ENCODE data around the gene FAM24B. TPM values are rescaled to one million over a fixed set of nuclear protein-coding genes. Genes with fewer than 3 reads are reported as not detected.

FAM24B gene
- polyA plus RNA-seq, 1 of the 3 experiments (the other 2 are of a cell fraction): 8.8 TPM

DNA sequence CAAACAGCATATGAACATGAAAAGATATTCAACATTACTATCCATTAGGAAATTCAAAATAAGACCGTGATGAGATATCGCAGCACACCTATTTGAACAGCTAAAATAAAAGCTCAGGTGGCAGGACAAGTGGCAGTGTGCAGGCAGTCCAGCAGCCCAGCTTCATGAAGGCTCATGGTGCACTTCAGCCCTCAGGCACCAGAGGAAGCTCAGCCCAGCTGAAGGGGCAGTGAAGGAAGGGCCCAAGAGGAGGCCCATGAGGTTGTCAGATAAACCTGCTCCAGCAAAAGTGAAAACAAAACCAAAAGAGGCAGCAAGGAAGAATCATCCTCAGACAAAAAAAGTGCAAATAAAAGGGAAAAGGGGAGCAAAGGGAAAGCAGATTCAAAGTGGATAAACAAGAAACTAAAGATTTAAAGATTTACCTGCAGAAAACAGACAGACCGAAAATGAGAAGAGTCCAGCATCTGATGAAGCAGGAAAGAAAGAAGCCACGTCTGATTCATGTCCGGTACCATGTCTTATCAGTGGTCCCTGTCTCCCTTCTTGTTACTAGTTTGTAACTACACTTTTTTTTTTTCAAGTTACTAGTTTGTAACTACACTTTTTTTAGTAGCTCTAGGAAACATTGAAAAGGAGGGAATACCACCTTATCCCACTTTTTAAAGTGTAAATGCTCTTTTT is 15.0 kb upstream of the FAM24B start:
- H3K9me2 ChIP-seq: no peaks in the 10 kb centered on the region
- no peaks in the 10 kb centered on the region for H3K9me3 ChIP-seq
- no peak overlapping the region for H3K4me3 ChIP-seq (ENCODE audit: low read depth in 2 of 2, low read length in 1 of 2)
- H2AFZ ChIP-seq (ENCODE audit: low read depth): no peak overlapping the region
- no peaks in the 10 kb centered on the region for H3K79me2 ChIP-seq (ENCODE audit: insufficient read depth)
- TF ChIP-seq, protein P1, sequence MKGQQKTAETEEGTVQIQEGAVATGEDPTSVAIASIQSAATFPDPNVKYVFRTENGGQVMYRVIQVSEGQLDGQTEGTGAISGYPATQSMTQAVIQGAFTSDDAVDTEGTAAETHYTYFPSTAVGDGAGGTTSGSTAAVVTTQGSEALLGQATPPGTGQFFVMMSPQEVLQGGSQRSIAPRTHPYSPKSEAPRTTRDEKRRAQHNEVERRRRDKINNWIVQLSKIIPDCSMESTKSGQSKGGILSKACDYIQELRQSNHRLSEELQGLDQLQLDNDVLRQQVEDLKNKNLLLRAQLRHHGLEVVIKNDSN (IDR thresholded peaks at IDR 0.05; ENCODE audit: borderline replicate concordance, low read depth): no peak
- TF ChIP-seq EP300 (IDR thresholded peaks at IDR 0.05; ENCODE audit: borderline replicate concordance in 1 of 2, low read depth in 1 of 2, low read length in 1 of 2) (no peak), FOXJ3 (CRISPR knock-in tag; IDR thresholded peaks at IDR 0.05) (no peak), RFX5 (IDR thresholded peaks at IDR 0.05; ENCODE audit: low read length) (no peak), IRF3 (IDR thresholded peaks at IDR 0.05; ENCODE audit: low read depth, low read length) (no peak), RCOR1 (IDR thresholded peaks at IDR 0.05; ENCODE audit: low read length) (no peak), MAX (IDR thresholded peaks at IDR 0.05; ENCODE audit: low read depth) (no peak), RXRA (IDR thresholded peaks at IDR 0.05; ENCODE audit: borderline replicate concordance, low read depth) (no peak), FOXM1 (IDR thresholded peaks at IDR 0.05; ENCODE audit: low read depth) (no peak)
- CTCF ChIA-PET: no interaction called here
- no peaks in the 10 kb centered on the region for H3K27me3 ChIP-seq (ENCODE audit: insufficient read depth)
- POLR2A ChIA-PET: no interaction called here
- H3F3A ChIP-seq (replicated peaks; ENCODE audit: insufficient read depth): no peaks in the 10 kb centered on the region
- 88% methylated on average over 5 of the region's 5 CpGs for WGBS (ENCODE audit: low lambda C conversion rate)
- H3K4me1 ChIP-seq (ENCODE audit: control insufficient read depth in 1 of 2, insufficient read depth in 2 of 2, low read depth in 1 of 2, low read length in 1 of 2): no peaks in the 10 kb centered on the region
- H3K36me3 ChIP-seq (replicated peaks in 1 of 2; ENCODE audit: control insufficient read depth in 1 of 2, insufficient read depth in 2 of 2, low read length in 1 of 2): no peaks in the 10 kb centered on the region
- no peak overlapping the region for H3K27ac ChIP-seq (ENCODE audit: low read depth in 2 of 2, low read length in 1 of 2)
- DNase-seq: no peak
- no peak overlapping the region for H3K9ac ChIP-seq
- no peak overlapping the region for H3K4me2 ChIP-seq
- H4K20me1 ChIP-seq (ENCODE audit: insufficient read depth): no peaks in the 10 kb centered on the region

DNA sequence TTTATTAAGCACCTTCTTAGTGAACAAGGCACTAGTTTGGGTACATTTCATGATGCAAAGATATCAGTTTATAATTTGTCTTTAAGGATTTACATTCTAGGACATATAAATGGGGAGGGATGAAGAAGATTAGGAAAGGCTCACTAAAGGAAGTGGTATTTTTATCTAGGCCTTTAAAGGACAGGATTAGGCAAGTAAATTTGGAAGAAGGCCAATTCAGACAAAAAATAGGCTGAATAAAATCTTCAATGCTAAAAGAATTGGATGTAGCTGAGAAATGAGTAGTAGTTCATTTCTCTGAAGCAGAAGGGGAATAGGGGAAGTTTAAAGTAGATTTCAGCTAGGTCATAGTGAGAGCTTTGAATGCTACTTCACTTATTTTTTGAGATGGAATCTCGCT is 4.8 kb upstream of the FAM24B start:
- H3K27me3 ChIP-seq (ENCODE audit: insufficient read depth): no peaks in the 10 kb centered on the region
- CTCF ChIA-PET: no interaction called here

More for the DNA sequence above, 4.8 kb upstream of the FAM24B start:
- H3K79me2 ChIP-seq (ENCODE audit: insufficient read depth): no peaks in the 10 kb centered on the region
- H4K20me1 ChIP-seq (ENCODE audit: insufficient read depth): no peaks in the 10 kb centered on the region
- H3K4me2 ChIP-seq: no peak overlapping the region
- H2AFZ ChIP-seq (ENCODE audit: low read depth): no peak overlapping the region
- TF ChIP-seq RAD21 (IDR thresholded peaks at IDR 0.05; ENCODE audit: low read length): no peak
- TF ChIP-seq, protein P1 (IDR thresholded peaks at IDR 0.05; ENCODE audit: borderline replicate concordance, low read depth): no peak
- TF ChIP-seq GABPA (IDR thresholded peaks at IDR 0.05; ENCODE audit: low read depth): no peak
- TF ChIP-seq POLR2AphosphoS5 (IDR thresholded peaks at IDR 0.05; ENCODE audit: low read depth, low read length): no peak
- no peak for TF ChIP-seq EZH2phosphoT487 (IDR thresholded peaks at IDR 0.05; ENCODE audit: borderline replicate concordance, low read depth)
- no peak for TF ChIP-seq TCF12 (IDR thresholded peaks at IDR 0.05)
- no peak for TF ChIP-seq SMC3 (IDR thresholded peaks at IDR 0.05; ENCODE audit: low read depth, low read length)
- no peak for TF ChIP-seq NRF1 (IDR thresholded peaks at IDR 0.05; ENCODE audit: low read depth, low read length)
- TF ChIP-seq, protein P2, sequence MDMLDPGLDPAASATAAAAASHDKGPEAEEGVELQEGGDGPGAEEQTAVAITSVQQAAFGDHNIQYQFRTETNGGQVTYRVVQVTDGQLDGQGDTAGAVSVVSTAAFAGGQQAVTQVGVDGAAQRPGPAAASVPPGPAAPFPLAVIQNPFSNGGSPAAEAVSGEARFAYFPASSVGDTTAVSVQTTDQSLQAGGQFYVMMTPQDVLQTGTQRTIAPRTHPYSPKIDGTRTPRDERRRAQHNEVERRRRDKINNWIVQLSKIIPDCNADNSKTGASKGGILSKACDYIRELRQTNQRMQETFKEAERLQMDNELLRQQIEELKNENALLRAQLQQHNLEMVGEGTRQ (IDR thresholded peaks at IDR 0.05; ENCODE audit: borderline replicate concordance, low read depth, low read length): no peak
- no peak for TF ChIP-seq RXRA (IDR thresholded peaks at IDR 0.05; ENCODE audit: borderline replicate concordance, low read depth)
- TF ChIP-seq EP300 (IDR thresholded peaks at IDR 0.05; ENCODE audit: borderline replicate concordance in 1 of 2, low read depth in 1 of 2, low read length in 1 of 2): no peak
- no peak for TF ChIP-seq SIN3A (IDR thresholded peaks at IDR 0.05; ENCODE audit: borderline replicate concordance, low read depth, low read length)
- TF ChIP-seq CHD2 (IDR thresholded peaks at IDR 0.05; ENCODE audit: low read length, partially characterized antibody): no peak
- TF ChIP-seq TEAD4 (IDR thresholded peaks at IDR 0.05; ENCODE audit: borderline replicate concordance, insufficient read depth): no peak
- DNase-seq: no peak
- H3K9me2 ChIP-seq: no peaks in the 10 kb centered on the region
- peaks cover 0 to 8% of the 10 kb centered on the region in 2 experiments; a peak in 1 of 4 replicates for H3K4me1 ChIP-seq (ENCODE audit: control insufficient read depth in 1 of 2, insufficient read depth in 2 of 2, low read depth in 1 of 2, low read length in 1 of 2)
- H3K4me3 ChIP-seq (ENCODE audit: low read depth in 2 of 2, low read length in 1 of 2): no peak overlapping the region
- H3K36me3 ChIP-seq (replicated peaks in 1 of 2; ENCODE audit: control insufficient read depth in 1 of 2, insufficient read depth in 2 of 2, low read length in 1 of 2): no peaks in the 10 kb centered on the region
- POLR2A ChIA-PET: no interaction called here
- WGBS (ENCODE audit: low lambda C conversion rate): 86% methylated on average over 1 of the region's 1 CpG
- H3F3A ChIP-seq (replicated peaks; ENCODE audit: insufficient read depth): no peaks in the 10 kb centered on the region
- H3K27ac ChIP-seq (ENCODE audit: low read depth in 2 of 2, low read length in 1 of 2): no peak overlapping the region
- H3K9ac ChIP-seq: no peak overlapping the region
- H3K9me3 ChIP-seq: no peaks in the 10 kb centered on the region
